ENCODE measurements around the gene CTTNBP2NL.

DNA sequence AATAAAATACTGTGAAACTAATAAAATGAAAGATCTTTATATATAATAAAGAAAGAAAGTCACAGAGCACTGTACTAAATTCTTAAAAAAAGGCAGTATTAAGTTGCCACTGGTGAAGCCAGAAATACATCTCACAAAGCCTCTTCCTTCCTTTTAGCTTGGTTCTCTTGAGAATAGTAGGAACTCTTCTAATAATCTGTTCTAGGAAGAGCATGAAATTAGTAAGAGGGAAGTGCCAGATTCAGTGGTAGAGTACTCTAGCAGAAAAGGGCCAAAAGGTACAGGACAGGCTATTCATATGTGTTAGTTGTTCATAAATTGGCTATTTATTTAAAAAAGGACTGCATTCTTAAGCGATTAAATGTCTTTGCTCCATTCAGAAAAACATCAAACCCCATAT, 33.7 kb downstream of the CTTNBP2NL start:
- TF ChIP-seq, protein P1, sequence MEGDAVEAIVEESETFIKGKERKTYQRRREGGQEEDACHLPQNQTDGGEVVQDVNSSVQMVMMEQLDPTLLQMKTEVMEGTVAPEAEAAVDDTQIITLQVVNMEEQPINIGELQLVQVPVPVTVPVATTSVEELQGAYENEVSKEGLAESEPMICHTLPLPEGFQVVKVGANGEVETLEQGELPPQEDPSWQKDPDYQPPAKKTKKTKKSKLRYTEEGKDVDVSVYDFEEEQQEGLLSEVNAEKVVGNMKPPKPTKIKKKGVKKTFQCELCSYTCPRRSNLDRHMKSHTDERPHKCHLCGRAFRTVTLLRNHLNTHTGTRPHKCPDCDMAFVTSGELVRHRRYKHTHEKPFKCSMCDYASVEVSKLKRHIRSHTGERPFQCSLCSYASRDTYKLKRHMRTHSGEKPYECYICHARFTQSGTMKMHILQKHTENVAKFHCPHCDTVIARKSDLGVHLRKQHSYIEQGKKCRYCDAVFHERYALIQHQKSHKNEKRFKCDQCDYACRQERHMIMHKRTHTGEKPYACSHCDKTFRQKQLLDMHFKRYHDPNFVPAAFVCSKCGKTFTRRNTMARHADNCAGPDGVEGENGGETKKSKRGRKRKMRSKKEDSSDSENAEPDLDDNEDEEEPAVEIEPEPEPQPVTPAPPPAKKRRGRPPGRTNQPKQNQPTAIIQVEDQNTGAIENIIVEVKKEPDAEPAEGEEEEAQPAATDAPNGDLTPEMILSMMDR (conservative IDR thresholded peaks at IDR 0.05; ENCODE audit: low read length), result no peak
- no peak for TF ChIP-seq EZH2phosphoT487 (IDR thresholded peaks at IDR 0.05; ENCODE audit: borderline replicate concordance)
